HG03103 (cell line): ENCODE data around the gene TMEM37.

ENCODE experiments used
- ATAC-seq: cut with Tn5 transposase; IDR thresholded peaks from one replicate; pipeline ENCODE4 v1.9.1; 2021; ENCODE audit warnings: low read depth; ENCODE audit not compliant: unreplicated experiment

The TMEM37 gene

DNA sequence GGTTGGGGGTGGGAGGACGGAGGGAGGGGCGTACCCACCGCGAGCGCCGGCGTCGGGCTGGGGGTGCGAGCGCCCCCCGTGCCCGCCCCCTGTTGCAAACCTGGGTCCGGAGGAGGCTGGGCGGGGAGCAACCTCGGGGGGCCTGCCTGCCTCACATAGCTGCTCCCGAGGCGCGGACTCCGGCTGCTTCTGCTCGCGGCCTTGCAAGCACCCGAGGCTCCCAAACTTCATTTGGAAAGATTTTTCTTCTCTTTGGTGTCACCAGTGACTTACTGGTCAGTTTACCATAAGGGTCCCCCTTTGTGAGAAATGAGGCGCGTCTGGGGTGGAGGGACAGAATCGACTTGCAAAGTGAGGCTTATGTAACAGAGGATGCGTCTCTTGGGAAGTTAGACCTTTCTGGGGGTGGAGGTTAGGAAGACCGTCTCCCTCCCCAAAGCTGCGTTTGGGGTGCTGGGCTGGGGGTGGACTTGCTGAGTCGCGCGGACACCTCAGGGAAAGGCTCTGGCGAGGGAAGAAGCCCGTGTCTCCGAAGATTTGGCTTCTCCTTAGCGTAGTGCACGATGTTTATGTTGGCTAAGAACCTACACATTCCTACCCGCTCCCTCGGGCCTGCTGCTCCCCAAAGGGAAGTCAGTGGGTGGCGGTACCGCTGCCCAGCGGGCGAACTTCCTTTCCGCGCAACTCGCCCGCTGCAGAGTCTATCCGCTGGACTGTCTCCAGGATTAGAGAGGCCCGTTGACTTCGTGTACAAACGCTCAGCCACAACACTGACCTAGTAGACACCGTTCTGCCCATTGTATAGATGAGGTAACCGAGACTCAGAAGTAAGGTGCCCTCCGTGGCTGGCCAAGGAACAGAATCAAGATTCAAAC lies 559 bp downstream of the TMEM37 start:
- ATAC-seq = no peak

DNA sequence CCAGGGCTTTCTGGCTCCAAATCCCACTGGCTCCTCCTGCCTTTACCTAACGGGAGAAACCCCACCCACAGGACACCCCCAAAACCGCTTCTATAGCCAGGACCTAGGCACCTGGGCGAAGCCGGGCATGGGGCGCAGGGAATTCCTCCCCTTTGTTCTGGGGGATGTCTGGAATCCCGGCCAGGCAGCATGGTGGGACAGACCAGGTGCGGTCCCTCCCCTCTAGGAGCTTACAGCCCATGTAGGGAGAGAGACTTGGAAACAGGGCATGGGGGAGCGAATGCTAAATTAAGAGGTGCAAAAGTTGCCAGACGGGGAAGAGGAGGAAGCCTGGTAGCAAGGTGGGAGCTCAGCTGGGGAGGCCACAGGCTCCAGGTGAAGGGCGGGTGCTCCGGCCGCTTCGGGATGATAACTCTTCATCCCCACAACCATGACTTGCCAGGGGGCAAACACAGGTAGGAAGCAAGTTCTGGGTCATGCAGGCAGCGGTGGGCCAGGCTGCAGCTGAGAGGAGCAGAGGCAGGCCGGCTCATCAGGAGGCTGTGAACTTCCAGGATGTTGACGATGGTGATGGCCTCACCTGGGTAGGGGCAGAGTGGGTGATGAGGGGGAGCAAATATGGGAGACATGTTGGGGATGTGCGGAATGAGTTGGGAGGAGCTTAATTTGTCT lies 1.3 kb downstream of the TMEM37 start:
- no peak for ATAC-seq

- no peak for ATAC-seq
Observed at GRCh38 chr2:119433636-119434327, 2.1 kb downstream of the TMEM37 start.

- no peak for ATAC-seq
Observed at GRCh38 chr2:119434664-119435063, 3.0 kb downstream of the TMEM37 start.

GRCh38 chr2:119435081-119435952 lies 3.7 kb downstream of the TMEM37 start:
- ATAC-seq = no peak

DNA sequence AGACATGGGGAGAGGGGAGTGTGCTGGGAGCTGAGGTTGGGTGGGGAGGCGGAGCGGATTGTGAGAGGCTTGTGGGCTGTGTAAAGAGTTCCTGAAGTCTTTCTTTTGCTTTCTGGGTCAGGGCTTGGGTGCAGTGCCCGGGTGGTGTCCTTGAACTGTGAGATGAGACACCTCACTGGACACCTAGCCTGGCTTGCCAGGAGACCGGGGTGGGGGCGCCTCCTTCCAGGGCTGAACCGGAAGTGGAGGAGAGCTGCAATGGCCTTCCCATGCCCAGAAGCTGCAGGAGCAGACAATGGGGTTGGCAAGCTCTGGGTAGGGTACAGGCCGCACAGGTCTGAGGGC lies 4.3 kb downstream of the TMEM37 start:
- no peak for ATAC-seq

- ATAC-seq = no peak
Observed at GRCh38 chr2:119436993-119437772, 5.5 kb downstream of the TMEM37 start.

GRCh38 chr2:119438128-119438656 lies 6.5 kb downstream of the TMEM37 start:
- ATAC-seq = no peak

DNA sequence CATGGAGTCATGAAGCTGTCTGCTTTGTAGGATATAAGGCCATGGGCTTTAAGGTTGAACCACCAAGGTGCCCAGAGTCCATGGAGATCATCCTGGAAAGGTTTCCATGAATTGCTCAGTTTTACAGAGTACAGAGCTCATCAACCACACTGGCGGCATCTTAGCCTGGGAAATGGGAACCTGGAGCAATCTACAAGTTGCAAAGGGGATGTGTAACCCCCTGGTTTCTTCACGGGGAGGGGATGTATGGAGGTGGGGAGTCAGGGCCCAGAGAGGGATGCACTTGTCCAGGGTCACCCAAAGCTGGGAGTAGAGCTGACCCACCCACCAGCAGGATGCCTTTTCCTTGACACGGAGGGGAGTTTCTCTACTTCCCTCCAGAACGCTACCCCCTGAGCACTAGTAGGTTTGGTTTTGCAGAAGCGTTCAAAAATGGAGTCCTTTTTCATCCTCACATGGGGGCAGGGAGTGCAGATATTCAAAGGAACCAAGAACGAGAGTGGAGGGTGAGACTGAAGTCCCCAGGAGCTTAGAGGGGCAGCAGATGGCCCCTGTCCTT lies 7.2 kb downstream of the TMEM37 start:
- no peak for ATAC-seq

DNA sequence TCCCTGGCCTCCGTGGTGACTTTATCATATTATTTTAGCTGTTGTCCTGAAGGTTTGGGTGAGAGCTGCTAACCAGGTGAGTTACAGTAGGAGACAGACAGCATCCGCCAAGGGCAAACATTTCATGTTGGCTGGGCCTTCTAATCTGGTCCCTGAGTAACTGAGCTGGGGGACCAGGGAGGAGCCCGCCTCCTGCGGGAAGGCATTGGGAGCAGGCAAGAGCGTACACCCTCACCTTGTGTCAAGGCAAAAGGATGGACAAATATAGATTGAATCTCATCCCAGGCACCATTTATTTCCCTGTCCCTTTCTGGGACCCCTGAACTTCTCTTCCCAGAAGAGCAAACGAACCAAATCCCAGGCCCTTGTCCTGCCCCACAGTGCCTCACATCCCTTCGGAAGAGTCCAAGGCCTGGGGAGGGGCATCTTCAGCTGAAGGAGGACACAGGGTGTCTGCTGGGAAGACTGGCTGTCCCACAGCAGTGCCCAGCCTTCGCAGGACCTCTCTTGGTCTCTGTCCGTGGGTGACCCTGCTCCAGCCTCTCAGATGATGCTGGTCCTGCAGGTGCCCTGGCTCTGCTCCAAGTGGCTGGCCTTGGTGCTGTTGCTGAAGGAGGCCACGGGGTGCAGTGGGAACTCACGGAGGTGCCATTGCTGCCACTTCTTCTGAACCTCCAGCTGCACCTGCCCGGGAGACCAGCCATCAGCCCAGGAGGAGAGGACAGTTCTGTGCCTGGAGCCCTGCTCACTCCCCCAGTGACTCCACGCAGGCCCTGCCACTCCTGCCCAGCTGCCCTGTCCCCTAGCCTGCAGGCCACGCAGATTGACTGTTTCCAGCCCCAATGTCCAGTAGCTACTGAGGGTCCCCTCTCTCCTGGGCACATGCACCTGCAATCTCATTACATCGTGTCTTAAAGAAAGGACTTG lies 8.2 kb downstream of the TMEM37 start:
- no peak for ATAC-seq

DNA sequence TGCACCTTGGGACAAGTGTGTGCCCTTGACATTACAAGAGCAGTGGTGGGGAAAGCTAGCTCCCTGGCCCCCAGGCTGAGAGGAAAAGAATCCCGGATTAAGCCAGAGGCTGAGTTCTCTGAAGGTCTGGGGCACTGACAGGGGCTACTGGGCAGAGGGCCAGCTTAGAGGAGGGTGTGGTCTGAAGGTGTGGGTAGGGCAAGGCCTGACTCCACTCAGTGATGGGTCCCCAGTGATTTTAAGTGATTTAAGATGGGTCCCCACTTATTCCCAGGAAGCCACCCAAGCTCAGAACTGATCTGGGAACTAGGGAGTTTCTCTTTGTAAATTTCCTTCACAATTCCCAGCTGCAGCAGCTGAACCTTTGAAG lies 8.8 kb downstream of the TMEM37 start:
- no peak for ATAC-seq

GRCh38 chr2:119440873-119441272 lies 9.2 kb downstream of the TMEM37 start:
- no peak for ATAC-seq

- no peak for ATAC-seq
Observed at GRCh38 chr2:119441376-119442225, 9.9 kb downstream of the TMEM37 start.

DNA sequence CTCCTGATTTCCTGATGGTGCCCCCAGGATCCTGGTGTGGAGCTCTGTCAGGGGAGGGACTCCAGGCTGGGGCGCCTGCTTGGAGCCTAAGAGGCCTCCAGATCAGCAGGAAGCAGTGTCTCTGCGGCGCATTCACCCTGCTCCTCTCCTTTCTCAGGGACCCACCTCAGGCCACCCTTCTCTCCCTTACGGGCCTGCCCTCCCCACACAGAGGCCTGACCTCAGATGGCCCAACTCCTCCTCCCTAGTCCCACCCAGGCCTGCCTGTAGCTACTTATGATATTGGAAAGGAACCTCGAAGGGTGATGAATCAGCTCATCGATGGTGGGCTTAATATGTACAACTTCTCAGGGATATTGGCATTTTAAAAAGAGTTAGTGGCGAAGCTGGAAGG lies 10.6 kb downstream of the TMEM37 start:
- ATAC-seq = no peak

GRCh38 chr2:119442850-119443249 lies 11.2 kb downstream of the TMEM37 start:
- ATAC-seq = no peak

- no peak for ATAC-seq
Observed at GRCh38 chr2:119446037-119446436, 14.4 kb downstream of the TMEM37 start.

- no peak for ATAC-seq
Observed at GRCh38 chr2:119448427-119449141, 16.9 kb downstream of the TMEM37 start.
